CD4-positive, alpha-beta T cell treated with Interleukin-17A for 1 hour (primary cell): ENCODE measurements around the gene LANCL3.
"Not testable (repeated sequence)": the region's sequence is repeated elsewhere in the genome, so short reads cannot be mapped to it uniquely, and the experiment has no call there.

ENCODE experiments used
- DNase-seq: peaks from one replicate; pipeline ENCODE4 v3.0.0-alpha.2; 2020

Gene LANCL3

GRCh38 chrX:37638047-37638446, 66.6 kb downstream of the LANCL3 start:
- DNase-seq = no peak

GRCh38 chrX:37640142-37640541, 68.7 kb downstream of the LANCL3 start:
- no peak for DNase-seq

DNA sequence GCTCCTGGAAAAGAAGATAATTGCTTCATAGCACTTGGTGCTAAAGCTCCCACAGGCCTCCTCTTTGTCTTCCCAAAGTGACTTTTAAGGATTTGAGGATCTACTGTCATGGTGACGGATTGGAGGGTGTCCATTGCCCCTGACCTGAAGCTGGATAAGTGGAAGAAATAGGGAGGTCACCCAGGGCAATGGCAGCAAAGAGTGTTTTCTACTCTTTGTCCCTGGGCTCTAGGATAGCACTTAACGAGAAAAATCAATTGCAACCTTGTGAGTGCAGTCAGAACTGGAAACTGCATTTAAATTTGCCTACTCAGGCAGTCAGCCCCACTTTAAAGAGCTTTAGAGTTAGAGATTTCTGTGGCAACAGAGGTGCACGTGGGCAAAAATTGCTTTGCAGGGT, 70.4 kb downstream of the LANCL3 start:
- DNase-seq = no peak

GRCh38 chrX:37644381-37645305, 73.2 kb downstream of the LANCL3 start:
- DNase-seq = no peak

GRCh38 chrX:37646254-37646653, 74.8 kb downstream of the LANCL3 start:
- no peak for DNase-seq

- not testable (repeated sequence) for DNase-seq
These were observed 79.4 kb downstream of the LANCL3 start for GRCh38 chrX:37650879-37651278.

DNA sequence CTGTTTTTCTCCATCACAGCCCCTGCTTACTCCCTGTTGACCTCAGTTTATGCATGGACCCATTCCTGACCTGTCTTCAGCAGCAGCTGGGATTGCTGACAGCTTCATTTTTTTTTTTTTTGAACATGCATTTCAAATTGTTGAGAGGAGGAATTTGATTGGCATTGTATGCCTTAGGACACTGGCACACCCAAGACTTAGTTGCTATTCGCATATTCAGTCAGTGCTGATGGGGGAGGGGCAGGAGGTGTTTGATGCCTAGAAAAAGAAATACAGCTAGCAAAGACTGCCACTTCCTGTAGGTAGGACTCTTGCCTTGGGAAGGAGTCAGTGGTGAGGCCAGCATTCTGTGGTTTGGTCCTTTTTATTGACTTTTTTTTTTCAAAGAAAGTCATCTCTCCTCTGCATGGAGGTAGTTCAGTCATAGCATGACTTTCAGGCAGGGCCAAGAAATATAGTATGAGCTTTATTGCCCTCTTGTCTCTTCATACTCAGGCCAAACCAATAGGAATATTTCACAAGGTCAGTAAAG, 80.5 kb downstream of the LANCL3 start:
- DNase-seq = no peak

GRCh38 chrX:37652589-37653231, 81.2 kb downstream of the LANCL3 start:
- no peak for DNase-seq

DNA sequence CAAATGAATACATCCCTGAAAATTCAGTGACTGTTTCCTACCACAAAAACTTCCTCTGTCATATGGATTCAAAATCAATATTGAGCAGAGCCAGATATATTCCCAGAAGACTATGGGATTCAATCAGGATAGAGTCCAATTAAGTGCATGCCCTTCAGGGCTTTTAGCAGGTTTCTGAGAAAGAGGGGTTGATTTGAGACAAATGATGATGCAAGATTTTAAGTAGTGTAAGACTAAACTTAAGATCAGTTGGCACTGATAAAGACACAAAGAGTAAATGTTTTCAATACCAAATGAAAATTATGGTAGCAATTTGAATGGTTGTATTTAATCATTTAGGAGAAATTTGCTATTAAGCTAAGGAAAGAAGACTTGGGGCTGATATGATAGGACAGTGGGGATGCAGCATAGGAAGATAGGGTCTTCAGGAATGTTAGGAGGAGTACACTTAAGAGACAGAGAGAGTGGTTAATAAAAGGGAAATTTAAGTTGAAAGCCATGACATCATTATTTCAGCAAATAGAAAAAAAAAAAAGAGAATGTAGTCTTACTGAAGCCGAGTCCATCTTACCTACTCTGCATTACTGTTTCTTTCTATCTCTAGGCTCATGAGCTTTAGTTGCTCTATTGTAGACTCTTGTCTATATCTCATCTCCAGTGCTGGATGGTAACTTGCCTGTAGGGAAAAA, 82.1 kb downstream of the LANCL3 start:
- no peak for DNase-seq

DNA sequence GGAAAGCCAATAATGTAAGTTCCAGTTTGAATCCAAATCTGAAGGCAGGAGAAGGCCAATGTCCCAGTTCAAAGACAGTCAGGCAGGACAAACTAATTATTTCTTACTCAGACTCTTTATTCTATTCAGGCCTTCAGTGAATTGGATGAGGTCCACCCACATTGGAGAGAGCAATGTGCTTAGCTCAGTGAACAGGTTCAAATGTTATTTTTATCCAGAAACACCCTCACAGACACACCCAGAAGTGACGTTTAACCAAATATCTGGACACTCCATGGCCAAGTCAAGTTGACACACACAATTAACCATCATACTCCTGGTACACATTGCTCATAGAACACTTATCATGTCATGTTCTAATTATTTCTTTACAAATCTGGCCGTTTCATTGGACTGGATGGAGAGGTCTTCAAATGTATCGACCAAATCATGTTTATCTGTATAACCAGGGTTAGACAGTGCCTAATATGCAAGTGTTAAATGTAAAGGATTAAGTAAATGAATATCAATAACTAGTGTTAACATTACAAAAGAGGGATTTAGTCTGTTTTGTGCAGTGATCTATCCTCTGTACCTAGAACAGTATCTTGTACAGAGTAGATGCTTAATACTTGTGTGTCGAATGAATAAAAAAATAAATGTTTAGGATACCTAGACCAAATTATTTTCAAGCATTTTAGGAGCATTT, 87.0 kb downstream of the LANCL3 start:
- DNase-seq = no peak

DNA sequence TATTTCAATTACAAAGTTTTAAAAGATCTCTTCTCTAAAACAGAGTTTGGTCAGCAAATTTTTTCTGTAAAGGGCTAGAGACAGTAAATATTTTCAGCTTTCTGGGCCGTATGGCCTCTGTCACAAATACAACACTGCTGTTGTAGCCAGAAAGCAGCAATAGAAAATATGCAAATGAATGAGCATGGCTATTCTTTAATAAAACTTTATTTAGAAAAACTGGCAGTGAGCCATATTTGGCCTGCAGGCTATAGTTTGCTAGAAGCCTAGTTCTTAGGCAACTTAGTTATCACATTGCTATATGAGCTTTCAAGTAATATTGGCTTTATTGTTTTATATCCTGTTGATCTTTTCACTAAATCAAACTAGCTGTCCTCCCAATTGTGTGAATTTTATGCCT, 87.6 kb downstream of the LANCL3 start:
- DNase-seq = no peak

GRCh38 chrX:37662181-37662580, 90.7 kb downstream of the LANCL3 start:
- no peak for DNase-seq

GRCh38 chrX:37666516-37666915, 95.1 kb downstream of the LANCL3 start:
- DNase-seq = no peak

DNA sequence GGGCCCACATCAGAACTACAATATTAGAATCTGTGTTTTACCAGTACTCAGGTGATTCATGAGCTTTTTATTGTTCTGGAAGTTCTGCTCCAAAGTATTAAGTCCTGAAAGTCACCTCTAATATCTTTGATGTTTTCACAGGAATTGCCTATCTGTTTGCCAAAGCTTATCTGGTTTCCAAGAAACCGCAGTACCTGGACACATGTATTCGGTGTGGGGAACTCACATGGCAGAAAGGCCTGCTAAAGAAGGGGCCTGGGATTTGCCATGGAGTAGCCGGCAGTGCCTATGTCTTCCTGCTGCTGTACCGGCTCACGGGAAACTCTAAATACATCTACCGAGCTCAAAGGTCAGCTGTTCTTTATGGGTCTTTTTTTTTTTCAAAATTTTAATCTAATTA, 95.7 kb downstream of the LANCL3 start:
- DNase-seq = no peak

- no peak for DNase-seq
These were observed 101.1 kb downstream of the LANCL3 start for GRCh38 chrX:37672563-37672962.

DNA sequence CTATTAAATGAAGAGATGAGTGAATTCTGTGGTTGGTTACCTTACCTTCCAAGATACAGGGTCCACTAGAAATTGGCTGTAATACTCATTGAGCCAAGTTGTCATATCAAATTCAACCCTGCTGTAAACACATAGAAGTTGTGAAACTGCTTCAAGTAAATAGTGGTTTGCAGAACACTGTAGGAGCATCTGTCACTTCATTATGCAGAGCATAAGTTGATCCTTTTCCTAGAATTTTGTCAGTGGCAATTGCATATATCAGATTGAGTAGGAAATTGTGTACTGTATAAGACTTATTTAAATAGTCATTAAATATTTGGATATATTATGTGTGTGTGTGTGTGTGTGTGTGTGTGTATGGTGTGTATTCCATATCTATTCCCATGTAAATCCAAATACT, 105.3 kb downstream of the LANCL3 start:
- no peak for DNase-seq

DNA sequence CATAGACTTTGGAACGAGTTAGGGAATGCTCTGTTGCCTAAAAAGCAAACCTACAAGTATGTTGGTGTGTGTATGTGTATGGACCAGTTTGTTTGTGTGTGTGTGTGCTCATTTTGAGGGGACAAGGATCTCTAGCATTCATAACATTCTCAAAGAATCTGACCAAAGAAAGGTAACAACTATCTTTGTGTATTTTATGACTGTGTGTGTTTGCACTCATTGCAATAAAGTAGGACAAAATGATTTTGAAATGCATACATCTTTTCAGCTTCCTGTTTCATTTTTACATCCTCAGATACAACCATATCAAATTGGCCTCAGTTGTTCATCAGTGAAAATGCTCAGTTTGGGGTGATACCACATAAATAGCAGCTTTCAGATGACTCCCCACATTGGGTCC, 105.8 kb downstream of the LANCL3 start:
- no peak for DNase-seq

DNA sequence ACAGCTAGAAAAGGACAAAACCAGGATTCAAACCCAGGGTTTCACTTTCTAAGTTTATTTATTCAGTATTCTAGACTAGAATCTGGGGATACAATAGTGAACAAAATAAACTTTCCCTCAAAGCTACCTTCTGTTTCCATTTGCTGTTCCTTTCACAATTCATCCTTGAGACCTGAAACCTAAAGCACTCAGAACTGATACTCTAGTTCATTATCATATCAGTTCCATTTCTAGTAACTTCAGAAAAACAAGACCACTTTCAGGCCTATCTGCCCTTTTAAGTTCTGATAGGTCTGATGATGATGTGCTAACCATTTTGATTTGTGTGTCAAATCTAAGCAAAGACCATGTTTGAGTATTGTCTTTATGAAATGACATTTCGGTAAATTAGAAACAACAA, 106.3 kb downstream of the LANCL3 start:
- no peak for DNase-seq

GRCh38 chrX:37678574-37678973, 107.1 kb downstream of the LANCL3 start:
- no peak for DNase-seq

DNA sequence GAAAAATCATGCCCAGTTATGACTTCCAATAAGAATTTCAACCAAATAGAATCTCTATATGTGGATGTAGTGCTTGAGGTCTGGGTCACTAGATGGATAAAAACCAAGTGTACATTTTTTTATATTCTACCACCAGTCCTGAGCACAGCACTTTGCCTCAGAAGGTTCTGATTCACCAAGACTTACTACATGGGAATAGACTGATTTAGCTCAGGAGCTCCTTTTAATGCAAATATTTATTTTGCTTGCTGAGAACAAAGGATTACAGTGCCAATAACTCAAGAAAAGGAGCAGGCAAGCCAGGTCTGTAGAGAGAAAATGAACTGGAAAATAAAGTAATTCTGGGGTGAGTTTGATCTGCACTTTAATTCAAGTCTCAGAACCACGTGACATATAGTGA, 107.8 kb downstream of the LANCL3 start:
- DNase-seq = no peak

GRCh38 chrX:37679888-37680287, 108.4 kb downstream of the LANCL3 start:
- no peak for DNase-seq

GRCh38 chrX:37684426-37684825, 113.0 kb downstream of the LANCL3 start:
- no peak for DNase-seq

GRCh38 chrX:37684973-37685372, 113.5 kb downstream of the LANCL3 start:
- no peak for DNase-seq
